ENCODE results near the gene DENND5A. TPM values are rescaled to one million over a fixed set of nuclear protein-coding genes. Genes with fewer than 3 reads are reported as not detected.

The DENND5A gene
- total RNA-seq, 2 experiments from 2014 or later = 4.0 to 10.5 TPM

DNA sequence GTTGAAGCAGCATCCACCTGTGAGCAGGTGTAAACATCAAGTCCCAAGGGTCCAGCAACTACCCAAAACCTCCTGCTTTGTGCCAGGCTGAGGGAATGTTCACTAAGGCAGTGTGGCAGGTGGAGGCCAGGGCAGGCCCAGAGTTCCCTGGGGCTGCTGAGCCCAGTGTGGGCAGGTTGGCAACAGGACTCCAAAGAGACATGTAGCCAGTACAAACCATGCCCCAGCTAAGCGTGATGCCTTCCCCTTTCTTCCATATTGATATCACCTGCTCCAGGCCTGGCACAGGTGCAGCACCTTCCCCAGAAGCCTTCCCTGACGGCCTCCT lies 143.7 kb downstream of the DENND5A start:
- Histone ChIP-seq H3K4me1 (ENCODE audit: insufficient read depth, low read length, poor library complexity, severe bottlenecking) (no peaks in the 10 kb centered on the region), H3K36me3 (ENCODE audit: insufficient read depth, low read length) (no peaks in the 10 kb centered on the region), H3K4me2 (ENCODE audit: low read length) (no peak overlapping the region), H3K4me3 (ENCODE audit: low read depth, low read length, poor library complexity, severe bottlenecking) (no peak overlapping the region), H3K9me2 (ENCODE audit: insufficient read depth, low read length) (no peaks in the 10 kb centered on the region), H3K79me2 (ENCODE audit: insufficient read depth, low read depth, low read length) (no peaks in the 10 kb centered on the region), H4K20me1 (ENCODE audit: insufficient read depth, low read length) (no peaks in the 10 kb centered on the region), H2AFZ (ENCODE audit: low read length) (no peak overlapping the region), H3K27ac (ENCODE audit: low read depth, low read length, poor library complexity, severe bottlenecking) (no peak overlapping the region), H3K9me3 (ENCODE audit: low read length) (no peaks in the 10 kb centered on the region)
- CTCF ChIA-PET (ENCODE audit: unreplicated experiment) = no interaction called here
- TF ChIP-seq EZH2phosphoT487 (IDR thresholded peaks at IDR 0.05; ENCODE audit: borderline replicate concordance, low read depth, low read length) = no peak
- TF ChIP-seq, protein P1, sequence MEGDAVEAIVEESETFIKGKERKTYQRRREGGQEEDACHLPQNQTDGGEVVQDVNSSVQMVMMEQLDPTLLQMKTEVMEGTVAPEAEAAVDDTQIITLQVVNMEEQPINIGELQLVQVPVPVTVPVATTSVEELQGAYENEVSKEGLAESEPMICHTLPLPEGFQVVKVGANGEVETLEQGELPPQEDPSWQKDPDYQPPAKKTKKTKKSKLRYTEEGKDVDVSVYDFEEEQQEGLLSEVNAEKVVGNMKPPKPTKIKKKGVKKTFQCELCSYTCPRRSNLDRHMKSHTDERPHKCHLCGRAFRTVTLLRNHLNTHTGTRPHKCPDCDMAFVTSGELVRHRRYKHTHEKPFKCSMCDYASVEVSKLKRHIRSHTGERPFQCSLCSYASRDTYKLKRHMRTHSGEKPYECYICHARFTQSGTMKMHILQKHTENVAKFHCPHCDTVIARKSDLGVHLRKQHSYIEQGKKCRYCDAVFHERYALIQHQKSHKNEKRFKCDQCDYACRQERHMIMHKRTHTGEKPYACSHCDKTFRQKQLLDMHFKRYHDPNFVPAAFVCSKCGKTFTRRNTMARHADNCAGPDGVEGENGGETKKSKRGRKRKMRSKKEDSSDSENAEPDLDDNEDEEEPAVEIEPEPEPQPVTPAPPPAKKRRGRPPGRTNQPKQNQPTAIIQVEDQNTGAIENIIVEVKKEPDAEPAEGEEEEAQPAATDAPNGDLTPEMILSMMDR (conservative IDR thresholded peaks at IDR 0.05; ENCODE audit: low read length) = no peak
- intact Hi-C loops (cut with micrococcal nuclease; ENCODE audit: unreplicated experiment) = no loop called here
- no TSS peak for BruUV-seq (replicated peaks)
- DNase-seq (ENCODE audit: low spot score) = no peak
- POLR2A ChIA-PET = no interaction called here

GRCh38 chr11:9120664-9121468 lies 144.3 kb downstream of the DENND5A start:
- intact Hi-C loops (cut with micrococcal nuclease; ENCODE audit: unreplicated experiment) = no loop called here
- H3K4me3 ChIP-seq (ENCODE audit: low read depth, low read length, poor library complexity, severe bottlenecking) = no peak overlapping the region
- no peak overlapping the region for H3K27ac ChIP-seq (ENCODE audit: low read depth, low read length, poor library complexity, severe bottlenecking)
- no peaks in the 10 kb centered on the region for H3K79me2 ChIP-seq (ENCODE audit: insufficient read depth, low read depth, low read length)
- CTCF ChIA-PET (ENCODE audit: unreplicated experiment) = no interaction called here
- DNase-seq (ENCODE audit: low spot score) = no peak
- H3K4me1 ChIP-seq (ENCODE audit: insufficient read depth, low read length, poor library complexity, severe bottlenecking) = no peaks in the 10 kb centered on the region
- H4K20me1 ChIP-seq (ENCODE audit: insufficient read depth, low read length) = no peaks in the 10 kb centered on the region
- no peaks in the 10 kb centered on the region for H3K9me3 ChIP-seq (ENCODE audit: low read length)
- BruUV-seq (replicated peaks) = no TSS peak
- H3K4me2 ChIP-seq (ENCODE audit: low read length) = no peak overlapping the region
- no peaks in the 10 kb centered on the region for H3K9me2 ChIP-seq (ENCODE audit: insufficient read depth, low read length)
- no peaks in the 10 kb centered on the region for H3K36me3 ChIP-seq (ENCODE audit: insufficient read depth, low read length)
- no peak overlapping the region for H2AFZ ChIP-seq (ENCODE audit: low read length)
- POLR2A ChIA-PET = no interaction called here
- TF ChIP-seq, protein P1 (conservative IDR thresholded peaks at IDR 0.05; ENCODE audit: low read length) = peak; percentile 45; the same call in 1 of the 2 replicates
- TF ChIP-seq EZH2phosphoT487 (IDR thresholded peaks at IDR 0.05; ENCODE audit: borderline replicate concordance, low read depth, low read length) = no peak

- Histone ChIP-seq H3K4me1 (ENCODE audit: insufficient read depth, low read length, poor library complexity, severe bottlenecking) (no peaks in the 10 kb centered on the region), H3K9me3 (ENCODE audit: low read length) (no peaks in the 10 kb centered on the region), H3K79me2 (ENCODE audit: insufficient read depth, low read depth, low read length) (no peaks in the 10 kb centered on the region), H3K27ac (ENCODE audit: low read depth, low read length, poor library complexity, severe bottlenecking) (no peak overlapping the region), H3K4me3 (ENCODE audit: low read depth, low read length, poor library complexity, severe bottlenecking) (no peak overlapping the region), H3K4me2 (ENCODE audit: low read length) (no peak overlapping the region), H3K9me2 (ENCODE audit: insufficient read depth, low read length) (no peaks in the 10 kb centered on the region), H2AFZ (ENCODE audit: low read length) (no peak overlapping the region), H3K36me3 (ENCODE audit: insufficient read depth, low read length) (no peaks in the 10 kb centered on the region), H4K20me1 (ENCODE audit: insufficient read depth, low read length) (no peaks in the 10 kb centered on the region)
- TF ChIP-seq EZH2phosphoT487 (IDR thresholded peaks at IDR 0.05; ENCODE audit: borderline replicate concordance, low read depth, low read length) = no peak
- TF ChIP-seq, protein P1 (conservative IDR thresholded peaks at IDR 0.05; ENCODE audit: low read length) = no peak
- no peak for DNase-seq (ENCODE audit: low spot score)
- POLR2A ChIA-PET = interaction anchor here (0.6 to 0.7 kb wide), 2 partner anchors 16 to 894 kb away, joined by 5 to 11 read pairs; no protein-coding TSS in a partner anchor
- no TSS peak for BruUV-seq (replicated peaks)
- CTCF ChIA-PET (ENCODE audit: unreplicated experiment) = no interaction called here
- intact Hi-C loops (cut with micrococcal nuclease; ENCODE audit: unreplicated experiment) = no loop called here
Observed at GRCh38 chr11:9118277-9118676, 146.9 kb downstream of the DENND5A start.
